GM21367 (cell line): ENCODE results near the gene ANKRD13B.

Source experiments
- ATAC-seq: cut with Tn5 transposase; IDR thresholded peaks from one replicate; pipeline ENCODE4 v1.9.1; 2021; ENCODE audit not compliant: unreplicated experiment

The ANKRD13B gene

DNA sequence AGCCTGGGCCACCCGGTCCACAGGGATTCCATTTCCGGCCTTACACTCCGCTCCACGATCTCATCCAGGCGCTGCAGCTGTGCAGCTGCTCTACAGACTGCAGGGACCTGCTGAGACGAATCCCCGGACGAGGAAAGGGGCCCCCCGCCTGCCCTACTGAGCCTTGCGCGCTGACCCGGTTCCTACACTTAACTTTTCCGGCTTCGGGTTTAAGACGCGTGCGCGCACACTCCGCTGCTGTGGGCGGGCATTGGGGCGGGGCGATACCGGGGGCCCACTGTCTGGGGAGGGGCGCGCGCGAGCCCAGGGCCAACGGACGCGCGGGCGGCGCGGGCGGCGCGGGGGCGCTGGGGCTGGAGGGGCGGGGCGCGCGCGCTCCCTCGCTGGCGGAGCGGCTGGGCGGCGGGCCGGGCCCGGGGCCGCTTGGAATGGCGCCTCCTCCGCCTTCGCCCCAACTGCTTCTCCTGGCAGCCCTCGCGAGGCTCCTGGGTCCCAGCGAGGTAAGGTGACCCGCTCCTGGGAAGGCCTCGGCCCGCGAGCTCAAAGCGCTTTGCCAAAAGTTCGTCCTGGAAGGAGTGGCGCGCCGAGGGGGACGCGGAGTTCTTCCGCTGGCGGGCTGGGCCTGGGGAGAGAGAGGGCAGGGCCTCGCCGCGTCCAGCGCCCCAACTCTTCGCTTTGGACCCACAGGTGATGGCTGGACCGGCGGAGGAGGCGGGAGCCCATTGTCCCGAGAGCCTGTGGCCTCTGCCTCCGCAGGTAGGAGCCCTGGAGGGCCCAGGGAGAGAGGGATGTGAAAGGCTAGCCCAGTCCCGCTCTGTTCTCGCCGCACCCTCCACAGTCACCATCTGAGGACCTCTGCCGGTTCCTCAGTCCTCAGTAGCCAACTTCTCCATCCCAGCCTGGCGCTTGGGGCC is 24.3 kb upstream of the ANKRD13B start, which contains the start of gene TP53I13:
TSS of gene TP53I13 (plus strand) at position 371 of the 914 bp plus-strand sequence. CDS start at position 429, 58 bp downstream.
- no peak for ATAC-seq

DNA sequence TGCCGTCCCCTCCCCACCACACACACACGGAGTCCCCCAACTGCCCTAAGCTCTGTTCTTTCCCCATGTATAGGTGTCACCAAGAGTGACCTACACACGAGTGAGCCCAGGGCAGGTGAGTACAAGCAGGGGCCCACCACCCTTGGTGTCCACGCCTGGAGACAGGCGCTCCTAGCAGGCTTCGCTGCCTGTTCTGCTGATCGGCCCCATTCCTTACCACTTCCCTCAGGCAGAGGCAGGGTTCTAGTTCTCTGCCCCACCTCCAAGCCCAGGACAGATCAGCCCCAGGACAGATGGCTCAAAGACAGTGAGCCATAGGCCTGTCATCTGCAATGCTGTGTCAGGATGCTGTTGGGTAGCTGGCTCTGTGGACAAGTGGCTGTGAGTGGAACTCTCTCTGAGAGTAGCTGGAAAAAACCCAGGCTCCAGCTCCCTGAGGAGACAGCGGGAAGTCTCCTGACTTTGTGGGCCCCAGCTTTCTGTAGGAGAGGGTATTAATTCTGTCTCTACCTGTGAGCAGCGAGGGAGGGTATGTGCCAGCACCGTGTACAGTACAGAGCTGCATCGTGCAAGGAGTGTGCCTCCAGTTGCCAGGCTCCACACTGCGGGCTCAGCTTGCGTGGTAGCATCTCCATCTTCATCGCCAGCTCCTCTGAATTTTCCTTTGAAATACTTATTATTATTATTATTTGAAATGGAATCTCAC is 23.5 kb upstream of the ANKRD13B start:
- ATAC-seq: no peak

DNA sequence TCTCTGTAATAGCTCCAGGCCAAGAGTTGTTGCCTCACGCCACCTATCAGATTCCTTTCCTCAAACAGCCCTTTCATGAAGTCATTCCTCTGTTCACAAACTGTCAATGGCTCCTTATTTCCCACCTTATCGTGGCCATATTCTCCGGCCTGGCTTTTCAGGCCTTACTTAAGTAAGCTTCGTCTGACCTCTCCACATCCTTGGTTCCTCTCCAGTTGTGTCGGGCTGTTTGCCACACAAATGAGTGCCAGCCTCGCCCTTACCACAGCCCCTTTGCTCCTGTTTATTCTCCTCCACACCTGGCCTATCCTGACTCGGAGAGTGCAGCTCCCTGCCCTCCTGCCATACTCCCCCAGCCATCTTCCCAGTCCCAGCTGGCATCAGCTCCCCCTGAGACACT is 22.4 kb upstream of the ANKRD13B start:
- no peak for ATAC-seq

DNA sequence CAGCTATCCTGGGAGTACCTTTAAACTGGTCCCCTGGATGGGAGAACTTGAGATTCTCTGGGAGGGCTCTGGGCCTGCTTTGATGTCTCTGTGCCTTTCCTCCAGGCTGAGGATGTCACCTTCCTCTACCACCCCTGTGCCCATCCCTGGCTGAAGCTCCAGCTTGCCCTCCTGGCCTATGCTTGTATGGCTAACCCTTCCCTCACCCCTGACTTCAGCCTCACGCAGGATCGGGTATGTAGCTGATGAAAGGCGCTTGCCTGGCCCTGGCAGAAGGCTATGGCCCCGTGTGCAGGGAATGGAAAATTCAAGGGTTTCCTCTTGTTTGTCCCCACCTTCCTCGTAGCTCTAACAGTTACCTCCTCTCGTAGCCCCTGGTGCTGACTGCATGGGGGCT is 21.4 kb upstream of the ANKRD13B start:
- no peak for ATAC-seq

DNA sequence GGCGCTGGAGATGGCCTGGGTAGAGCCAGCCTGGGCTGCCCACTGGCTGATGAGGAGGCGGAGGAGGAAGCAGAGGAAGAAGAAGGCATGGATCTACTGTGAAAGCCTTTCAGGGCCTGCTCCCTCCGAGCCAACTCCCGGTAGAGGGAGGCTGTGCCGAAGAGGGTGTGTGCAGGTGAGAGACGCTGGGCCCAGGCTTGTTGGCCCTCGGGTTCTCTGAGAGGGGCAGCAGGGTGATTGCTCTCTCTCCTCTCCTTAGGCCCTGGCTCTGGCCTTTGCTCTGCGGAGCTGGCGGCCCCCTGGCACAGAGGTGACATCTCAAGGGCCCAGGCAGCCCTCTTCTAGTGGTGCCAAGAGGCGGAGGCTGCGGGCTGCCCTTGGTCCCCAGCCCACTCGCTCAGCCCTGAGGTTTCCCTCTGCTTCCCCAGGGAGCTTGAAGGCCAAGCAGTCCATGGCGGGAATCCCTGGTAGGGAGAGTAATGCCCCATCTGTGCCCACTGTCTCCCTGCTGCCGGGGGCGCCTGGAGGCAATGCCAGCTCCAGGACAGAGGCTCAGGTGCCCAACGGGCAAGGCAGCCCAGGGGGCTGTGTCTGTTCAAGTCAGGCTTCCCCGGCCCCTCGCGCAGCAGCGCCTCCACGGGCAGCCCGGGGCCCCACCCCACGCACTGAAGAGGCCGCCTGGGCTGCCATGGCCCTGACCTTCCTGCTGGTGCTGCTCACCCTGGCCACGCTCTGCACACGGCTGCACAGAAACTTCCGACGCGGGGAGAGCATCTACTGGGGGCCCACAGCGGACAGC is 20.9 kb upstream of the ANKRD13B start:
- no peak for ATAC-seq

DNA sequence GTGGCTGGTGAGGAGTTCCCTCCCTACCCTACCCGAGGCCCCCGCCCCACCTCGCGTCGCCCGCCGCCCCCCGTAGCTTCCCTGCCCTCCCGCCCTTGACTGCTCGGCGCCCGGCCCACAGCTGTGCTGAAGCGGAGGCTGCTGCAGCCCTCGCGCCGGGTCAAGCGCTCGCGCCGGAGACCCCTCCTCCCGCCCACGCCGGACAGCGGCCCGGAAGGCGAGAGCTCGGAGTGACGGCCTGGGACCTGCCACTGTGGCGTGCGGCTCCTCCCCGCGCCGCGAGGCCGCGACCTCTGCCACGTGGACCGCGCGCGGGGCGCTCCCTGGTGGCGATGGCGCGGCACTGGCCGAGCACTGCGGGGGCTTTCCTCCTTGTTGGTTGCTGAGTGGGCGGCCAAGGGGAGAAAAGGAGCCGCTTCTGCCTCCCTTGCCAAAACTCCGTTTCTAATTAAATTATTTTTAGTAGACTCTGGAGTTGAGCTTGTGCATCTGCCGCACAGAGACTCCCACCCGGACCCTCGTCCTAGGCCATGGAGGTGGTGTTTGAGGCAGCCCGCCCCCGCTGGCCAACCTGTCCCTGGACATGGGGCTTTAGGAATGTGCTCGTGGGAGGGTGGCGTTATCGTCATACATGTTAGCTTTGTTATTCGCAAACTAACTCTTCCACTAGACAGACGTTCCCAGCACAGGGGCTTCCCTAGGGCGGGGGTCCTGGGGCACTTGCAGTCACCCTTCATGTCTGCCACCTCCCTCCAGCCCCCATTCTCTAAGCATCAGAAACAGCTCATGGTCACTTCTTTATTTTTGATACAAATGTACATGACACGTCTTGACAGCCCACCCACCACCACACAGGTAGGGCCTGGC is 20.0 kb upstream of the ANKRD13B start:
- no peak for ATAC-seq

DNA sequence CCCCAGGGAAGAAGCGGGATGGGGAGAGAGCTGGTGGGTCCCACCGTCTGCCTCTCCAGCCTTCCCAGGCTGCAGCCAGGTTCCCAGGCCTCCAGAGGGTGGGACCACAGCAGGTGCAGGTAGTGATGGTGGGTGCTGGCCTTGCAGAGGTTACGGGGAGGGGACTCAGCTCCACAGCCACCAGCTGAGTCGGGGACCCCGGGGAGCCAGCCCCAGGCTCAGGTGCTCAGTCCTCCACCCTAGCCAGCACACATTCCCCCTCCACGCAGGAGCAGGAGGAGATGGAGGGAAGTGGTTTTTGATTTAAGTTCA is 19.4 kb upstream of the ANKRD13B start:
- no peak for ATAC-seq

DNA sequence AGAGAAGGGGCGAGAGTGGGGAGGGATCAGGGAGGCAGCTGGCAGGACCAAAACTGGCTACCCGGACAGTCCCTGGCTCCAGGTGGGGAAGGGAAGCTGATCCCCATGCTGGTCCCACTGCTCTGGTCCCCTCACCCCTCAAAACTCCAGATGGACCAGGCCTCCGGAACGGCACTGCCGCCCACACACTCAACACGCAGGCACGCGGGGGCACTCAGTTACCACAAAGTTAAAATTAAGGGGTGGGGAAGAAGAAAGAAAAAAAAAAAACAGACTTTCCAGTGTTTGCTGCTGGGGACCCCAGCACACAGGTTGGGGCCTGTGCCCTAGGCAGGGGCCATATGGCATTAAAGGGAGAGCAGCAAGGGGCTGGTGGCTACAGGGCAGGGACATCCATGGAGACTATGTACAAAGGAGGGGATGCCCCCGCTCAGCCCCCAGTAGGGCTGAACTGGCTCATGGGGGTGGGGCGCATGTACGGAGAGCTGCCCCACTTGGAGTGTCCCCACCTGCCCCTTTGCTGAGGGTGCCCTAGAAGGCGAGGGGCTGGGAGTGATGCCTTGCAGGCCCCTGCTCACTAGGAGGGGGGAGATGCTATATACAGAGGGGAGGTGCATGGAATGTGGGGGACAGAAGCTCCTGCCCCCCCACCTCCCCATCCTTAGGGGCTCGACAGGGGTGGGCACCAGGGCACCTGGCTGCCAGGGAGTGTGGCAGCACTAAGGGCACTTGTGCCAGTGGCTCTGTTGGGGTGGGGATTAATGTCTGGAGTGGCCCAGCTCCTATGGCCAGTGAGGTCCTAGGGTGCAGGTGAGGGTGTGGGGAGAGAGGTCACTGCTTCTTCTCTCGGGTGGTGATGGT is 18.8 kb upstream of the ANKRD13B start:
- ATAC-seq: no peak

DNA sequence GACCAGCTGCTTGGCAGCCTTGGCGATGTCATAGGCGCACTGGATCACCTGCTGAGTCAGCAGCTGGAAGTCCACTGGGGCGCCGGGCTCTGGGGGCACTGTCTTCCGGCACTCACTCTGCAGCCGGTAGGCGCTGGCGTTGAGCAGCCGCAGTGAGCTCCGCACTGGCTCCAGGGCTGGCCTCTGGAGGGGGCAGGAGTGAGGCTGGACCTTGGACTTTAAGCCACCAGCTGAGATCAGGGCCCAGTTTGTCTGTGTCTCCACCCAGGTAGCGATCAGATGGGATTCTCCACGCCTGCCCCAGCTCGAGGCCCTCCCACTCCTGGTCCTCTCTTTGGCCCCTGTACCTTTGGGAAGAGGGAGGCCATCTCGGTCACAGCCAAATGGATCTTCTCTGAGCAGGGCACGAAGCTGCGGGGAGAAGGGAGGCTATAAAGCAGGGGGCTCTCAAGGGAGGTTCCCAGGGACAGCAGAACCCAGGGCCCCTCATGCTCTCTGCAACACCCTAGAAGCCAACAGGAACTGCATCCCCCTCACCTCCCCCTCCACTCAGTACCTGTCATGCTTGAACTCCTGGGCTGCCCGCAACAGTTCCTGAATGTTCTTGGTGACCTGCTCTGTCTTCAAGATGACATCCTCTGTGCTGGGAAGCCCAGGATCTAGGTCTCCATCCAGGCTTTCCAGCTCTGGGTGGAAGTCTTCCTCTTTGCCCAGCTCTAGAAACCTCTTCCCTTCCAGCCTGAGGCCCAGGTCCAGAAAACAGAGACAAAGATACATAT is 18.0 kb upstream of the ANKRD13B start:
- no peak for ATAC-seq

DNA sequence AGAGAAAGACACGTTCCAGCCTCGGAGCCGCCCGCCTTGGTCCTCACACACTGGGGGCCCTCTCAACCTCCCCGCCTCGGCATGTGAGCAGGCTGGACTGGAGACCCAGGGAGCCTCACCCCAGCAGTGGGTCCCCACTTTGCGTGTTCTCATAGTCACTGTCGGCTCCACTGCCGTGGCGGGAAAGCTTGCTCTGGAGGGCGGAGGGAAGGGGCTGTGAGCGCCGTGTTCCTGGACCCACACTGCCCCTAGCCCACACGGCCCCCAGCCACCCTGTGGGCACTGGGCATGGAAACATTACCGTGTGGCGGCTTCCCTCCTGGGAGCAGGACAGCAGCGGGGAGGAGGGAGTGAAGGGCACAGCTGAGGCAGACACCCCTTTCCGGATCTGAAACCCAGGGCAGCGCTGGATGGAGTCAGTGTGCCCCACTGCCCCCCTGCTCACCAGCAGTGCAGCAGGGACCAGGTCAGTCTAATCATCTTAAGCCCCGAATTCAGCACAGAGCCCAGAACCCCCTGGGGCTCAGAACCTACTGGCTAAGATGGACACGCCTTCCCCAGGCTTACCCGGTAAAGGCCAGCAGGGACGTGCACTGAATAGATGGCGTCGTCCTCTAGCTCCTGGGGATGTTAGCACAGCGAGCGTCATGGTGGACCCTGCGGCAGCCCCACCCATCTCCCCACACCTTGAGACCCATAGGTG is 17.3 kb upstream of the ANKRD13B start:
- ATAC-seq: no peak

DNA sequence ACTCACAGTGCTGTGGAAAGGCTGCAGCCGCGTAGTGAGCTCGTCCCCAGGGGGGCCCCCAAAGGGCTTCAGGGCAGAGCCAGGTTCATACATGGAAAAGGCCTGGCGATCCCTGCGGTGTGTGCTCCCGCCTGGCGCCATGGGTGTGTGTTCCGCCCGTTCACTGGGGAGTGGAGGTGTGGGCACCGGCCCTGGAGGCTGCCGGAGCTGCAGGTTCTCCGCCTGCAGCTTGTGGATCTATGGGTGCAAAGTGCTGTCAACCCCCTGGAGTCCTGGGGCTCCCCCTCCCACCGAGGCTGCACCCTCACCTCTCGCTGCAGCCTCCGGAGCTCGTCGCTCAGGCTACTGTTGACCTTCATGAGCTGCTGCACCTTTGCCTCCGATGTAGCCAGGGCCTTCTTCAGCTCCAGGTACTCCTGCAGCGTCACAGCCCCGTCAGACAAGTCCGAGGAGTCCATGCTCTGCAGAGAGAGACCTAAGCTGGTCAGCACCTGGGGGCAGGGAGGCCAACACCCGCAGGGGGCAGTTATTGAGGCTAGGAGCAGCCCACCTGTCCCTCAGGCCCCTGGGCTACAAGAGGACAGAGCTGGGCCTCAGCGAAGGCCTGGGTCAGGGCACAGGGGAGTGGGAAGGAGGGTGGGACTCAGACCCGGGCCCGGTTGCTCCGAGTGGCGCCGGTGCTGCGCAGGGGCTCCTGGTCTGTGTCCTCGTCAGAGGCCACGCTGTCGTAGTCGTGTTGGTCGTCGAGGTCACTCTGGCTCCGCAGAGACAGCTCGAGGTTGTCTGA is 16.5 kb upstream of the ANKRD13B start:
- no peak for ATAC-seq

DNA sequence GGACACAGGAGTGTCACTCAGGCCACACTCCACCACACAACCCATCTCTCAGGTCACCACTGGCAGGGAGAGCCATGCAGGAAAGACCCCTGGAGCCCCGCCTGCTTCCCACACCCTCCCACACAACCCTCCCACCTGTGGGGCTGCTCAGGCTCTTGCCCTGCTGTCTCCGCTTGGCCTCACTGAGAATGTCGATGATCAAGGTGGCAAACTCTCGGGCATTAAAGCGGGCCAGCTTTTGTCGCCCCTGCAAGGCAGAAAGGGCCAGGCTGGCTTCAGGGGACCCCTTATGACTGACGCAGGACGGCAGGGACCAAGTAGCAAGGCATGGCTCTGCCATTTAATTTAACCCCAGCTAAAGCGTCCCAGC is 15.9 kb upstream of the ANKRD13B start:
- ATAC-seq: no peak

DNA sequence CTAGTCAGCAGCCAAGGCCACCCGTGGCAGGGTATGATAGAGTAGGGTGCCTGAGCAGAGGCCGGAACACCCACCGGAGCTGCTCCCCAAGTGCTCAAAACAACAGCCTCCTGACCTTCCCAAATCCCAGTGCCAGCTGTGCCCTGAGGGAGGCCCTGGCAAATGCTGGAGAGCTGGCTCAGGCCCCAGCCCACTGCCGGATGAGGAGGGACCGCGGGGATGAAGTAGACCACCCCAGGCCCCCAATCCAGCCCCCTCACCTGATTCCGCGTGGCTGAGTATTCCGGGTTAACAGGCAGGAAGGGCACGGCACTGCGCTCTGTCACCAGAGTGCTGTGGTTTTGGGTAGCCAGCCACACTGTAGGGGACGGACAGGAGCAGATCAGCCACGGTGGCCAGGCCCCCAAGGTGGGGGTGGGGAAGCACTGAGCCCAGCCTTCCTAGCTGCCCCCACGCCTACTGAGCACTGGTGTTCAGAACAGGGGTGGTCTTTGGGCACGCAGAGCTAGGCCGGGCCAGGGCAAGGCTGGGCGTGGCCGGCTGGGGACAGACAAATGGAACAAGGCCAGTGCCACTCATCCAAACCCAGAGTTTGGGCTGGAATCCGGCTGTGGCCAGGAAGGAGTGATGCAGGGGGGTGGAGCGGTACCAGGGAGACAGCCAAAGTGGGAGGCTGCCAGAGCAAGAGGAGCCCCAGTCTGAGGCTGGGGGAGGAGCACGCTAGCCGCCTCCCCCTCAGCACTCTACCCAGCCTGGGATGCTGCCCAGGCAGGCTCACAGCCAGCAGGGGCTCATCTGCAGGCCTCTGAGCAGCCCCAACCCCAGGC is 15.3 kb upstream of the ANKRD13B start:
- ATAC-seq: no peak

DNA sequence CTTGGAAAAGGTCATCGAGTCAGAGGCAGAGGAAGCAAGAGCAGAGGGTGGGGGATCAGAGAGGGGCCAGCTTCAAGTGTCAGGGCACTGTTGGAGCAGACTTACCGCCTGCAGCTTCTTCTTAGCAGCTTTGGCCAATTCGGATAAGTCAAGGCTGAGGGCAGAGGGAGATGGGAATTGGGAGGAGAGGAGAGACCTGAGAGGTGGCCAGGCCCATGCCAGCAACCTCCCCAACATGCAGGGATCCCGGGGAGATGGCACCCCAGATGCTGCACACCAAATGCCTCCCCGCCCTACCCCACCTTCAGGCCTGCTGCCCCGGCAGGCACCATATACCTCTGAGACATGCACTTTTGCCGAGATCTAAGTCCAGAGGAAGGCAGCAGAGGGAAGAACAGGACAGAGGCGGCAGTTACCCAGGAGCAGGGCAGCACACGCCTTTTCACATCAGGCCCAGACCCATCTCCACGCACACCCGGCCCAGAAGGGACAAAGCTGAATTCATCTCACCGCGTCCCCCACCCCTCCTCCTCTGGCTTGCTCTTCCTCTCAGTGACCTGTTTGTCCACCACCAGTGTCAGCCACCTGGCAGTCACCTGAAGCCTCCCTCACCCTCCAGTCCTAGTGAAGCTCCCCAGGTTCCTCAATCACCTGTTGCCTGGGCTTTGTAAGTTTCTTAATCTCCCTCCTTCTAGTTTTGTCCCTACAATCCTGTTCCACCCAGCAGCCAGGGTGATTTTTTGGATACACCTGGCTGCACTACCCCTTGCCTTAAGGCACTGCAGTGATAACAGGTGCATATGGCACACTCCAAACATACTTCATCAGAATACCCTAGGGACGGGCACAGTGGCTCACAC is 14.1 kb upstream of the ANKRD13B start:
- ATAC-seq: no peak

DNA sequence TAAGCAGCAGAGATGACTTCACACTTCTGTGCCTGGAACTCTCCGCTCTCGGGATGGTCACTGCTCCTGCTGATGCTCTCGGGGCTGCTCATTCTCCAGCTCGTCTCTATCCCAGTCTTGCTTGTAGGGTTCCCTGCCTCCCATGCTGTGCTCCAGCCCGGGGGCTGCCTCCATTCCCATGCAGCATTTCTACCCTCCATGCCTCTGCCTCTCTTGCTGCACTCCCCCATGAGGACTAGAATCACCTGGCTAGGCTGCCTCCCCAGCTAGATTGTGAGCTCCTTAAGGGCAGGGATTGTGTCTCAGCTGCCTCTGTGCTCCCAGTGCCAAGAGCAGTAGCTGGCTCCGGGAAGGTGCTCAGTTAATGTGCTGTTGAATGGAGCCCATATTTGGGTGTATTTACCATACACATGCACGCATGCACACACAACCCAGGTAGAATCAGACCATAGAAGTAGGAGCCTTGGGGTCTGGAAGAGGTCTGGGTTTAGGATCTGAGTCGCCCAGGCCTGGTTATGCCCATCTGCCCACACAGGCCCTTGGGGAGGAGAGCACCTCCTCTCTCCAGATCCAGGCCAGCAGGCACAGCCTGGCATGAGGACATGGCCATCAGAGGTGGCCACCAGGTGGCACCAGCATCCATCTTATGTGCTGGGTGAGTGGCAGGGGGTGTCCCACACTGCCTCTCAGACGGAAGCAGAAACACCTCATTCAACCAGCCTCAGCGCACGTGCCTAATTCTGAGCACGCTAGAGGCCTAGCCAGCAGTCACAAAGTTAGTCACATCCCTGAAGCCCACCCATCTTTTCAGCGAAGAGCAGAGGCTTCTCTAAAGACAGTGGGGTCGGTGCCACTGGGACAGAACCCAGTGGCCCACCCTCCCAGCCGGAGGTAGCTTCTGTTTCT is 12.8 kb upstream of the ANKRD13B start:
- ATAC-seq: peak; percentile 69
